T-cell (primary cell): Measurements from ENCODE around the gene ZNF821. TPM values are rescaled to one million over a fixed set of nuclear protein-coding genes. Genes with fewer than 3 reads are reported as not detected.
"Not testable (repeated sequence)": the region's sequence is repeated elsewhere in the genome, so short reads cannot be mapped to it uniquely, and the experiment has no call there.

ENCODE experiments used
- ATAC-seq, 4 experiments: fragments of 200-7000 bp in 3 of 4; fragments of 150-1000 bp in 1 of 4; cut with Tn5 transposase; replicated peaks in 1 of 4; 1 replicate in 3 of 4; 2 replicates in 1 of 4; pipeline ENCODE4 v1.10.0; 2021; ENCODE audit warnings: moderate library complexity in 3 of 4, mild to moderate bottlenecking in 2 of 4, moderate number of reproducible peaks in 1 of 4
- CTCF ChIA-PET, 2 donors: fragments of 300-600 bp; sonication (Branson Sonifier 250); formaldehyde crosslinking; loops; one replicate each; lab custom pipeline; 2022; ENCODE audit warnings: antibody characterized with exemption in 2 of 2; lab: Charles Lee
- POLR2A ChIA-PET, 2 donors: fragments of 300-600 bp; sonication (Branson Sonifier 250); formaldehyde crosslinking; loops; one replicate each; lab custom pipeline; 2022; ENCODE audit warnings: antibody characterized with exemption in 2 of 2; lab: Charles Lee
- DNase-seq, 35 experiments: peaks; one replicate each; pipeline versions ENCODE4 v3.0.0 to v3.0.0-alpha.2; 2013 to 2023
- H3K27ac ChIP-seq: one replicate; pipeline ENCODE4 v1.5.1; 2013; ENCODE audit warnings: low read length
- H3K27me3 ChIP-seq, 2 experiments: replicated peaks in 1 of 2; 1 replicate in 1 of 2; 2 replicates in 1 of 2; pipeline versions ENCODE4 v1.6.1 to v1.7.0; 2013; ENCODE audit warnings: low read length in 1 of 2, mixed read lengths in 1 of 2; ENCODE audit not compliant: control insufficient read depth in 2 of 2, insufficient read depth in 2 of 2; ENCODE audit errors: extremely low read depth in 1 of 2
- H3K36me3 ChIP-seq, 2 donors: 1 replicate in 1 of 2; 2 replicates in 1 of 2; pipeline versions ENCODE4 v1.6.1 to v1.7.0; 2013; ENCODE audit warnings: low read length in 1 of 2; ENCODE audit not compliant: control insufficient read depth in 2 of 2, insufficient read depth in 1 of 2; ENCODE audit errors: extremely low read depth in 1 of 2
- H3K4me1 ChIP-seq, 2 experiments: 1 replicate in 1 of 2; 2 replicates in 1 of 2; pipeline versions ENCODE4 v1.6.1 to v1.7.0; 2013; ENCODE audit warnings: low read length in 2 of 2, mixed read lengths in 1 of 2; ENCODE audit not compliant: insufficient read depth in 2 of 2, control insufficient read depth in 1 of 2; ENCODE audit errors: extremely low read depth in 1 of 2
- H3K4me3 ChIP-seq, 2 donors: 1 replicate in 1 of 2; 2 replicates in 1 of 2; pipeline versions ENCODE4 v1.5.1 to v1.7.0; 2013; ENCODE audit warnings: mild to moderate bottlenecking in 2 of 2, low read length in 1 of 2, moderate library complexity in 1 of 2; ENCODE audit not compliant: control insufficient read depth in 1 of 2; ENCODE audit errors: extremely low read depth in 1 of 2
- H3K9me3 ChIP-seq: 2 replicates; pipeline ENCODE4 v1.7.0; 2013
- H3K27ac Mint-ChIP-seq, 2 donors: one replicate each; pipeline ENCODE4 v1.8.0; 2020 to 2021; ENCODE audit warnings: mild to moderate bottlenecking in 2 of 2, mixed read lengths in 2 of 2
- H3K27me3 Mint-ChIP-seq, 2 donors: one replicate each; pipeline ENCODE4 v1.8.0; 2021 to 2022; ENCODE audit warnings: mixed read lengths in 2 of 2
- H3K36me3 Mint-ChIP-seq: one replicate; pipeline ENCODE4 v1.8.0; 2021; ENCODE audit warnings: mixed read lengths
- H3K4me1 Mint-ChIP-seq, 3 donors: one replicate each; pipeline ENCODE4 v1.8.0; 2020 to 2022; ENCODE audit warnings: mixed read lengths in 3 of 3, mild to moderate bottlenecking in 1 of 3
- H3K4me3 Mint-ChIP-seq, 3 donors: one replicate each; pipeline ENCODE4 v1.8.0; 2020 to 2022; ENCODE audit warnings: mild to moderate bottlenecking in 3 of 3, mixed read lengths in 3 of 3, moderate library complexity in 3 of 3
- H3K9me3 Mint-ChIP-seq, 3 donors: one replicate each; pipeline ENCODE4 v1.8.0; 2020 to 2022; ENCODE audit warnings: mixed read lengths in 3 of 3
- WGBS: methylation state at CpG from one replicate; pipeline ENCODE4 v1.1.5; 2013; ENCODE audit warnings: missing lambda C conversion rate; ENCODE audit not compliant: insufficient coverage; 5-methylcytosine and 5-hydroxymethylcytosine counted together
- total RNA-seq, 35 experiments: library from RNA in 6 of 35; stranded (reverse) in 6 of 35; fragments of 120-200 nt in 1 of 35; gene quantifications; one replicate each; pipeline versions ENCODE4 v1.2.1 to v1.2.4 and lab custom pipeline; 2013 to 2026

The ZNF821 gene
- total RNA-seq, 5 donors from 2014 or later (not counting 1 experiment from before 2014, with no cell fraction given) = 8.0 to 17.9 (median 9.3) TPM

DNA sequence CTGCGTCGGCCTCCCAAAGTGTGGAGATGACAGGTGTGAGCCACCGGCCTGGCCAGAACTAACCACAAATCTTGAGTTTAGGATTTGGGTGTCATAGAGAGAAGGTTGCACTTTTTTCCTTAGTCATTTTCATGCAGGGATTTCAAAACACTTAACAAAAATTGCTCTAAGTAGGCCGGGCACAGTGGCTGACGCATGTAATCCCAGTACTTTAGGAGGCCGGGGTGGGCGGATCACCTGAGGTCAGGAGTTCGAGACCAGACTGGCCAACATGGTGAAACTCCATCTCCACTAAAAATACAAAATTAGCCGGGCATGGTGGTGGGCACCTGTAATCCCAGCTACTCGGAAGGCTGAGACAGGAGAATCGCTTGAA lies 73.8 kb downstream of the ZNF821 start:
- H3K36me3 Mint-ChIP-seq, H3K36me3 ChIP-seq, ATAC-seq, DNase-seq, H3K27me3 ChIP-seq, H3K4me3 ChIP-seq, H3K9me3 ChIP-seq, H3K9me3 Mint-ChIP-seq, H3K27me3 Mint-ChIP-seq: not testable (repeated sequence)
- H3K27ac ChIP-seq = peak overlapping the region; percentile 89
- H3K4me1 ChIP-seq = peaks cover 17 to 38% of the 10 kb centered on the region in 2 experiments
- Mint-ChIP-seq H3K4me1 (peaks cover 33 to 37% (median 35%) of the 10 kb centered on the region in 3 donors), H3K27ac (peak overlapping the region; percentile 99 to 100), H3K4me3 (peak overlapping the region; percentile 41 to 99 (median 94))
- WGBS = 92% methylated on average over 4 of the region's 11 CpGs
- POLR2A ChIA-PET = interaction anchor here in 1 of 2 donors (0.7 kb wide), 1 partner anchor 72 kb away, joined by 9 read pairs; no protein-coding TSS in a partner anchor
- CTCF ChIA-PET = interaction anchor here (0.6 to 0.7 kb wide), 3 partner anchors 201 to 1344 kb away, joined by 3 to 4 read pairs (median 3); no protein-coding TSS in a partner anchor

Other genes with a start within 250 kb of the ZNF821 start
- 1 to 10 TPM; 7.6 to 9.9 (median 9.3) TPM for gene PHLPP2, start 159.5 kb downstream of the ZNF821 start, total RNA-seq
- 100 to 1,000 TPM in 3 of 5 donors, 10 to 100 TPM in 2; 96.6 to 152 (median 101) TPM for gene AP1G1, start 75.3 kb downstream of the ZNF821 start, total RNA-seq
- 10 to 100 TPM; 26.8 to 44.0 (median 29.3) TPM for gene ATXN1L, start 38.2 kb downstream of the ZNF821 start, total RNA-seq
- gene IST1, start 11.3 kb upstream of the ZNF821 start, total RNA-seq = 100 to 1,000 TPM; 249 to 278 (median 263) TPM
- gene PKD1L3, start 116.2 kb upstream of the ZNF821 start, total RNA-seq = under 1 TPM in 3 of 5 donors, not detected in 2; 0.08 to 0.20 (median 0.09) TPM
- 10 to 100 TPM in 4 of 5 donors, 1 to 10 TPM in 1; 6.0 to 11.9 (median 11.2) TPM for gene DHODH, start 124.6 kb upstream of the ZNF821 start, total RNA-seq
- 10 to 100 TPM in 3 of 5 donors, not detected in 2; 11.3 to 18.3 (median 12.4) TPM for gene HP, start 170.3 kb upstream of the ZNF821 start, total RNA-seq
- gene HPR, start 179.0 kb upstream of the ZNF821 start, total RNA-seq = not detected
- gene TXNL4B, start 209.4 kb upstream of the ZNF821 start, total RNA-seq = 10 to 100 TPM; 10.9 to 24.2 (median 19.4) TPM
- gene DHX38, start 209.7 kb upstream of the ZNF821 start, total RNA-seq = 100 to 1,000 TPM in 4 of 5 donors, 10 to 100 TPM in 1; 97.5 to 122 (median 116) TPM